B cell (primary cell): ENCODE measurements around the gene NELL1. TPM values are rescaled to one million over a fixed set of nuclear protein-coding genes. Genes with fewer than 3 reads are reported as not detected.

Source experiments
- ATAC-seq: fragments of 200-7000 bp; cut with Tn5 transposase; one replicate; pipeline ENCODE4 v1.10.0; 2021; ENCODE audit warnings: low read depth, mild to moderate bottlenecking, moderate number of reproducible peaks, moderate library complexity
- CTCF ChIA-PET: fragments of 350-600 bp; sonication (Branson Sonifier 250); formaldehyde crosslinking; loops from one replicate; lab custom pipeline; 2021; ENCODE audit warnings: antibody characterized with exemption, inconsistent platforms; lab: Charles Lee
- POLR2A ChIA-PET: fragments of 350-600 bp; sonication (Branson Sonifier 250); formaldehyde crosslinking; loops from one replicate; lab custom pipeline; 2021; ENCODE audit warnings: antibody characterized with exemption; lab: Charles Lee
- DNase-seq: peaks from one replicate; pipeline ENCODE4 v3.0.0; 2013
- H2AFZ ChIP-seq: 2 replicates; pipeline ENCODE4 v1.6.1; 2012; ENCODE audit warnings: mild to moderate bottlenecking, low read depth, low read length; ENCODE audit not compliant: insufficient read depth, poor library complexity, severe bottlenecking
- H3K27ac ChIP-seq, 2 donors: 1 replicate in 1 of 2; 2 replicates in 1 of 2; pipeline ENCODE4 v1.5.1; 2012 to 2013; ENCODE audit warnings: low read length in 2 of 2, mild to moderate bottlenecking in 2 of 2, moderate library complexity in 1 of 2
- H3K27me3 ChIP-seq, 4 experiments: fragments of 200-600 bp in 1 of 4; sonication (generic) in 1 of 4; replicated peaks in 1 of 4; 1 replicate in 2 of 4; 2 replicates in 2 of 4; pipeline versions ENCODE4 v1.6.1 to v1.7.0; 2013 to 2016; ENCODE audit warnings: low read length in 3 of 4, mild to moderate bottlenecking in 2 of 4, mixed read lengths in 1 of 4, moderate library complexity in 1 of 4; ENCODE audit not compliant: insufficient read depth in 4 of 4, control insufficient read depth in 3 of 4; ENCODE audit errors: control extremely low read depth in 1 of 4
- H3K36me3 ChIP-seq, 2 experiments: replicated peaks in 1 of 2; 1 replicate in 1 of 2; 2 replicates in 1 of 2; pipeline versions ENCODE4 v1.6.1 to v1.7.1; 2013; ENCODE audit warnings: low read length in 1 of 2; ENCODE audit not compliant: insufficient read depth in 2 of 2, control insufficient read depth in 1 of 2; ENCODE audit errors: control extremely low read depth in 1 of 2, extremely low read depth in 1 of 2
- H3K4me1 ChIP-seq, 2 donors: fragments of 200-600 bp in 1 of 2; sonication (generic) in 1 of 2; 1 replicate in 1 of 2; 2 replicates in 1 of 2; pipeline versions ENCODE4 v1.5.1 to v1.6.1; 2013 to 2017; ENCODE audit warnings: low read length in 2 of 2; ENCODE audit not compliant: control insufficient read depth in 2 of 2, insufficient read depth in 2 of 2
- H3K4me2 ChIP-seq: replicated peaks from 2 replicates; pipeline ENCODE3; 2012; ENCODE audit warnings: mild to moderate bottlenecking, low read depth, low read length; ENCODE audit not compliant: poor library complexity, severe bottlenecking
- H3K4me3 ChIP-seq, 5 experiments: fragments of 200-600 bp in 1 of 5; sonication (generic) in 1 of 5; 1 replicate in 3 of 5; 2 replicates in 2 of 5; pipeline versions ENCODE4 v1.5.1 to v1.7.0; 2011 to 2016; ENCODE audit warnings: low read length in 4 of 5, mild to moderate bottlenecking in 4 of 5, low read depth in 2 of 5, control low read depth in 1 of 5, moderate library complexity in 1 of 5; ENCODE audit not compliant: insufficient read depth in 1 of 5; ENCODE audit errors: control extremely low read depth in 1 of 5, extremely low read depth in 1 of 5
- H3K79me2 ChIP-seq: fragments of 200-600 bp; sonication (generic); one replicate; pipeline ENCODE4 v1.6.0; 2016; ENCODE audit warnings: low read length; ENCODE audit not compliant: control insufficient read depth, insufficient read depth
- H3K9ac ChIP-seq: fragments of 200-600 bp; sonication (generic); 2 replicates; pipeline ENCODE4 v1.6.1; 2017; ENCODE audit warnings: mild to moderate bottlenecking, low read length, moderate library complexity
- H3K9me3 ChIP-seq, 3 donors: one replicate each; pipeline versions ENCODE4 v1.6.1 to v1.7.1; 2013; ENCODE audit warnings: low read length in 2 of 3; ENCODE audit not compliant: control insufficient read depth in 2 of 3, insufficient read depth in 1 of 3; ENCODE audit errors: control extremely low read depth in 1 of 3
- H4K20me1 ChIP-seq: 2 replicates; pipeline ENCODE4 v1.6.0; 2012; ENCODE audit warnings: mild to moderate bottlenecking, low read length; ENCODE audit not compliant: insufficient read depth, control insufficient read depth, poor library complexity, severe bottlenecking
- H3K27ac Mint-ChIP-seq: one replicate; pipeline ENCODE4 v1.8.0; 2021; ENCODE audit warnings: mixed read lengths
- H3K27me3 Mint-ChIP-seq: one replicate; pipeline ENCODE4 v1.8.0; 2021; ENCODE audit warnings: mixed read lengths
- H3K4me1 Mint-ChIP-seq: one replicate; pipeline ENCODE4 v1.8.0; 2021; ENCODE audit warnings: mixed read lengths
- H3K4me3 Mint-ChIP-seq: one replicate; pipeline ENCODE4 v1.8.0; 2021; ENCODE audit warnings: mixed read lengths
- H3K9me3 Mint-ChIP-seq: one replicate; pipeline ENCODE4 v1.8.0; 2022; ENCODE audit warnings: mixed read lengths; ENCODE audit not compliant: insufficient read depth
- CTCF ChIP-seq: fragments of 200-600 bp; IDR thresholded peaks from one replicate; pipeline ENCODE4 v1.8.0; 2022; ENCODE audit warnings: antibody characterized with exemption, mild to moderate bottlenecking
- EZH2 ChIP-seq: IDR thresholded peaks from 2 replicates; pipeline ENCODE4 v1.6.1; 2012; ENCODE audit warnings: borderline replicate concordance, low read depth, mild to moderate bottlenecking, moderate library complexity, low read length; ENCODE audit not compliant: insufficient read depth, poor library complexity, severe bottlenecking
- WGBS: methylation state at CpG from one replicate; pipeline ENCODE4 v1.1.5; 2013; ENCODE audit warnings: missing lambda C conversion rate; ENCODE audit not compliant: insufficient coverage; 5-methylcytosine and 5-hydroxymethylcytosine counted together
- intact Hi-C: fragments of 100-400 bp; cut with micrococcal nuclease; formaldehyde crosslinking; loops from one replicate; pipeline ENCODE4 v1.10.0; 2022
- polyA plus RNA-seq: library from polyadenylated mRNA; depleted of rRNA; stranded (reverse); fragments of >200 nt; gene quantifications from 2 replicates; pipeline ENCODE4 v1.2.3, GENCODE V29; 2012
- total RNA-seq, 2 donors: library from RNA; stranded (reverse); fragments of 120-200 nt in 1 of 2; gene quantifications; 1 replicate in 1 of 2; 2 replicates in 1 of 2; pipeline versions ENCODE4 v1.2.3 to v1.2.4, GENCODE V29; 2013 to 2022

The NELL1 gene
- total and polyA plus RNA-seq, 2 donors (not counting 1 experiment from before 2014, with no cell fraction given) = not detected

- H3K4me1 Mint-ChIP-seq = no peaks in the 10 kb centered on the region
- Histone ChIP-seq H3K9me3 (peaks cover 0 to 4% (median 0%) of the 10 kb centered on the region in 3 donors), H3K27ac (no peak overlapping the region), H4K20me1 (no peaks in the 10 kb centered on the region), H3K9ac (no peak overlapping the region), H3K79me2 (no peaks in the 10 kb centered on the region), H3K36me3 (no peaks in the 10 kb centered on the region), H3K4me1 (no peaks in the 10 kb centered on the region), H2AFZ (no peak overlapping the region), H3K4me3 (no peak overlapping the region), H3K4me2 (no peak overlapping the region), H3K27me3 (no peaks in the 10 kb centered on the region)
- DNase-seq = no peak
- intact Hi-C loops = no loop called here
- ATAC-seq = no peak
- H3K27ac Mint-ChIP-seq = no peak overlapping the region
- WGBS = 60% methylated on average over 1 of the region's 2 CpGs
- no peak overlapping the region for H3K4me3 Mint-ChIP-seq
- ChIA-PET CTCF (no interaction called here), POLR2A (no interaction called here)
- H3K9me3 Mint-ChIP-seq = peaks cover 4% of the 10 kb centered on the region
- no peaks in the 10 kb centered on the region for H3K27me3 Mint-ChIP-seq
- TF ChIP-seq EZH2 (no peak), CTCF (no peak)
Measured at GRCh38 chr11:20759541-20759940, 90.2 kb downstream of the NELL1 start.

- whole genome bisulfite sequencing = 89% methylated on average over 6 of the region's 6 CpGs
Measured at GRCh38 chr11:20760811-20761210, 91.4 kb downstream of the NELL1 start.

More at GRCh38 chr11:20760811-20761210, 91.4 kb downstream of the NELL1 start:
- Mint-ChIP-seq H3K27me3 (no peaks in the 10 kb centered on the region), H3K27ac (no peak overlapping the region), H3K4me1 (no peaks in the 10 kb centered on the region), H3K4me3 (no peak overlapping the region), H3K9me3 (peaks cover 4% of the 10 kb centered on the region)
- no peak for ATAC-seq
- Histone ChIP-seq H3K9me3 (peaks cover 0 to 4% (median 0%) of the 10 kb centered on the region in 3 donors), H3K4me3 (no peak overlapping the region), H4K20me1 (no peaks in the 10 kb centered on the region), H3K4me1 (no peaks in the 10 kb centered on the region), H3K4me2 (no peak overlapping the region), H3K9ac (no peak overlapping the region), H3K27ac (no peak overlapping the region), H2AFZ (no peak overlapping the region), H3K79me2 (no peaks in the 10 kb centered on the region), H3K27me3 (no peaks in the 10 kb centered on the region), H3K36me3 (no peaks in the 10 kb centered on the region)
- no peak for DNase-seq
- intact Hi-C loops = no loop called here
- TF ChIP-seq EZH2 = no peak
- TF ChIP-seq CTCF = no peak
- POLR2A ChIA-PET = no interaction called here
- CTCF ChIA-PET = no interaction called here
